ENCODE results near the gene LBR.
A peak's percentile ranks its signal among the peaks of the same experiment; 100 is the strongest.

Gene LBR

DNA sequence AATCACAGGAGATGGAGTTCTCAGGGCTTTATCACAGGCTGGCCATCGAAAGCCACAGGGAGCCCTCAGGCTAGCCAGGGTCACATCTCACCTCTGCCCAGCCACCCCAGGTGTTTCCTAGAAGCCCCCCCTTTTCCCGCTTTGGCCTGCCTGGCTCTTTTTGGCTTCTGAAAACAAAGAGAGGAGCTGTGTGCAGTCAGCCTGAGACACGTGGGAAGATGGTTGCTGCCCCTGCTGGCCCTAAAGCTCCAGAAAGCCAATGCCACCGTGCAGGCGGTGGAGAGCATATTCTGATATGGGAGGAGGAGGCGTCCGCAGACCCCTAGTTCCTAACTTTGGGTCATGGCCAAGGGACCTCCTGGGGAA, 18.7 kb upstream of the LBR start:
- DNase-seq (ENCODE audit: low spot score) (no peak), FAIRE-seq (no peak)

DNA sequence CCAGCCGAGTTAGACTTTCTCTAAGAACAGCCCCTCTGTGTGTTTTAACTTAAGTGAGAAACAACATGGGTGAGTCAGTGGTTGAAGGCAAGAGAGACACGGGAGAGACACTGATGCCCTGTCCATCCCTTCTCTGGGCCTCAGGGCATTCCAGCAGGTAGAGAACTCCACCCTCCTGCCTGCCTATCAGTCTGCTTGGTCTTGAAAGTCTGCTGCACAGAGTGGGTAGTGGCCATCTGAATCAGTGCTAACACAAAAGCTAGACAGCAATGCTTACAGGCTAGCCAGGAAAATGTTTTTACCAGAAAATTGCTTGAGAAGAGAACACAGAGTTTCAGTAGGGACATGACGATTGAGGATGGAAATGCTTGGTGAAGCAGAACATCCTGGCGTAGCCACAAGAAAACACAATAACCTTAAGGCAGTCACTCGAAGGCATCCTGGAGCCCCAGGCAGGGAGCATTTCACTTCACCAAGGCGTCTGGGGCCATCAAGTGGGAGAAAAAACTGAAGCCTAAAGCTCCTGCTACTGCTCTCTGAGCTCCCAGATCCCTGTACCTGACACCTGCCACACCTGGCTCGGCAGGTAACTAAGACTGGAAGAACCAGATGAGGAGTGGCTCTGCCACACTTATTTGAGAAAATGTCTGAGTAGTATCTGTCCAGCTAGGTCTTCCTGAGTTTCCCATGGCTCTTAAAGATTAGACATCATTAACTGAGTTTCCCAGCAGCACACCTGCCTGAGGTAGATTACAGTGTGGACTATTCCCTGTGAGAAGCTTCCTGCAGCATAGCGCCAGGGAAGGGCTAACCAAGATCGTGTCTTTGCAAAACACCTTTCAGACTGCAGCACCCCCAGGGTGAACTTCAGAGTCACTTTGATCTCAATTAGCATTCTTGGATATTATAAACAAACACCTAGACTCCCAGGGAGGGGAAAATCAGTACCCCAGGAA, 18.1 kb upstream of the LBR start:
- peak; percentile 73 for FAIRE-seq
- peak; percentile 81 for DNase-seq (ENCODE audit: low spot score)

DNA sequence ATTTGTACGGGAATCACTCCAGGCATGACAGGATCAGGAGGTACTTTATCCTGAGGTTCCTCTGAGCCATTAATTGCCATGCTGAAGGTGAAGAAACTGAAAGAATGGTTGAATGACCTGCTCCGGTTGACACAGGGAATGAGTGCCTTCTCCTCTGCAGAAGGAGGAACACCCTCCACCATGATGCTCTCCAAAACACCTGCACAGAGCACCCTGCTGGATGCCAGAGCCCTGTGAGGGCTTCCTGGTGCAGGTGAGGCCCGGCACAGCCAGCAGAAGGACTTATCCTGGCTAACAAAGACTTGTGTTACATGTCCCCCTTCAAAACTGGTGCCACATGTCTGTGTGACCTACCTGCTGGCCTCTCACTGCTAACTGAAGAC, 14.3 kb upstream of the LBR start:
- DNase-seq (ENCODE audit: low spot score) (no peak), FAIRE-seq (no peak)

DNA sequence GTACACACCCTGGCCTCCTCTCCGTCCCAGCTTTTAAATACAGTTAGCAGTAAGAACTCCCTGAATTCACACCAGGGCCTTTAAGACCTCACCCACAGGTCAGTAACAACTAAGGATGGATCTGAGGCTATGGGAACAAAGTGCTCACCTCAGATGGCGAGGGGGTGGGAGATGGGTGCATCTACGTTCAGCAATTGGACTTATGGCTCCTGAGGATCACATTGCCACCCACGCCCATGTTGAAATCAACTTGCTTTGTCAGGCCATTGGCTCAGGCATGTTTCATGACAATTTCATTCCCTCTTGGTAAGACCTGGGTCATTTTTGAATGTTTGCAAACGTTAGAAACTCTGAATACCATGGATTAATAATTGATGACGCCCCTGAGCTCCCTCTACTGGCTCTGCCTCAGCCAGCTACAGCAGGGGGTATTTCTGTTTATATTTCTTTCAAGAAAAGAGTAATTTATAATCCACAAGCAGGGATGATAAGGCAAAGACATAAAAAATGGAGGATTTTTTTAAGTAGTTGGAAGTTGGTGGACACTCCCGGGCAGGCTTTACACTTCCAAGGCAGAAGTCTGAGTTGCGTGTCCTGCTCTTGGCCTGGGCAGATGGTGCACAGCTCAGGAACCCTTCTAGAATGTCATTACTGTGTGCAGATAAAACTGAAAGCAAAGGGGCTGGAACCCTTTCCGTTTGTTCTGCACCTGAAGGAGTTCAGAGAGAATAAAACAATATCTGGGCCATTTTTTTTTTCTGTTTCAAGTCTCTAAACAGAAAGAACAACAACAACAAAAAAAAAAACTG, 13.7 kb upstream of the LBR start:
- FAIRE-seq (peak; percentile 46), DNase-seq (ENCODE audit: low spot score) (no peak)

DNA sequence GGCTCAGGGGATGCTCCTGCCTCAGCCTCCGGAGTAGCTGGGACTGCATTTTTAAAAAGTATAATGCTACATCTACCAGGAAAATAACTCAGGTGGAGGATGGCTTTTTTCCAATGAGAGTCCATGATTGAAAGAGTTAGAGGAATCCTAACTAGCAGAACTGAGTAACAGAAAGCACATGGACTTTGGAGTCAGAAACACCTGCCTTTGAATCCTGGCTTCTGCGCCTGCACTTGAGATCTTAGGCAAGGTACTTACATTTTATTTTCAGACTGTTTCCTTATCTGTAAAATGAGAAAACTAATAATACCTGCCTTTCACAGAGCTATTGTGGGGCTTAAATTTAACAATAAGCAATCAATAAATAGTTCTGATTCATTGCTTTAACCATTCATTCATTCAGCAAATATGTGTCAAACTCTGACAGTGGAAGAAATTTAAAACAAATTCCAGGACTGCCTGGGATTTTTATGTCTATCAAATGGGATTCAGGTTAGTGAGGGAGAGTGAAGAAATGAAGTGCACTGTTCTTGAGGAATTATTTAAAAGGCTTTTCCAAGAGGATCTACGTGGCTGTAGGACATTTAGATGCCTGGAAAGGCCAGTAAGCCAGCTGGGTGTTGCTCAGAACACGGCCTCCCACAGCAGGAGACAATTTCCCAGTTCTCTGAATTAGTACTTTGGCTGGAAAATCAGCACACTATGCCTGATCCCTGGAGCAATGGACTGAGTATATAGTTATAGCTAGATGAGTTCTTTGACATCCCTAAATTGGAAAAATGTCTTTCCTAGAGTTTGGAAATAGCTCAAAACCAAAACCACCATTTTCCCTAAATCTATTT, 12.8 kb upstream of the LBR start:
- no peak for DNase-seq (ENCODE audit: low spot score)
- FAIRE-seq: no peak

DNA sequence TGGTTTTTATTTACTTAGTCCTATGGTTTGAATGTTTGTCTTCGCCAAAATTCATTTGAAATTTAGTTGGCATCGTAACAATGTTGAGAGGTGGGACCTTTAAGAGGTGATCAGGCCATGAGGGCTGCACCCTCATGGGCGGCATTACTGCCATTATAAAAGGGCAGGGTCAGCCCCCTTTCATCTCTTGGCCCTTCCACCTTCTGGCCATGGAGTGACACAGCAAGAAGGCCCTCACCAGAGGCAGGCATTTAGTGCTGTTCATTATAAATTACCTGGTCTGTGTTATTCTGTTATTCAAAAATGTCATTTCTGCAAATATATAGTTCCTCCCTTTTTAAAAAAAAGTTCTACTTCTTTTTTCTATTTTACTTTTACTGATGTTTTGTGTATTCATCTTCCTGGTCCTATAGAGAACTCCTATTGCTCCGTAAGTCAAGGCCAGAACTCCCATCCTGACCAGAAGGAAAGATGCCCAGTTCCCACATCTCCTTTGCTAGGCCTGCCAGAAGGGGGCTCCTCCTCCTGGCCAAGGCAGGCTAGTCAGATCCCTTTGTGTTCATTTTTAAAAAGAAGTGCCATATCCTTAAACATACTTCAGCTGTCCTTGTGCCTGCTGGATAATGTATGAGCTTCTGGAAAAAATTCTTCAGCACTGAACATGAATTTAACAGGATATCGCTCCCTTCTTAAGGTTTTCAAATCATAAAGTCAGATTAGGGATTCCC, 10.0 kb upstream of the LBR start:
- FAIRE-seq: no peak
- DNase-seq (ENCODE audit: low spot score): no peak

DNA sequence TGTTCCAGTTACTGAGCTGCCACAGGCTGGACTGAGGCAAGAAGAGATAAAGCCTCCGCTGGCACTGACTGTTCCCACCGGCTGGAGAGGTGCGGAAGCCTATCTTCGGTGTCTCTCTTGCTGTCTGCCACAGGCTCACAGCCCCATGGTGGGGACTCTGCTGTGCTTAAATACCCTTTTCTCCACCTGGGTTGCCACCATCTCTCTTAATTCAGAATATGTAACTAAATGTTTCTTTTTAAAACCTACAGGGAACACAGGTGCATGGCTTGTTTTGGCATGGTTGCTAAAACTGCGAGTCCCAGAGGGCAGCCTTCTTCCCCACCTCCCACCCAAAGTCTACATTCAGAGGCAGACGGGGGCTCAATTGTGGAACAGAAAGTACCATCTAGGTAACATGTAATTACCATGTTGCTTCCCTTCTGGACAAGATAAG, 8.1 kb upstream of the LBR start:
- DNase-seq (ENCODE audit: low spot score): no peak
- no peak for FAIRE-seq

DNA sequence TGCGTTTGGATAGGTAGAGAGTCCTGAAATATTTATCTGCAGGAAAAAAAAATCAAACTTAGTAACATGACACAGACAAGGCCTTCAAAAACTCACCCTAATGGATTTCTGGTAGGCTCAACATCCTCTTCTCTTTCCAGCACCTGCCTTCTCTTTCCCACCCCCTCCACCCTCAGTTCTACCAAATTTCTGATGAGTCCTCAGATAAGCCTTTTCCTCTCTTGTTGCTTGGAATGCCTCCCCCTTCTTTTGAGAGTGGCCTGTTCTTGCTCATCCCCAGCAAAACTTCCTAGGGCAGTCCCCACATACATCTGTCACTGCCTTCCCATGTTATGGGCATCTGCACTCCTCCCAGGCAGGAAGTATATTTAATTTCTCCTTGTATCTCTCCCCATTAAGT, 7.6 kb upstream of the LBR start:
- FAIRE-seq: no peak
- DNase-seq (ENCODE audit: low spot score): no peak

DNA sequence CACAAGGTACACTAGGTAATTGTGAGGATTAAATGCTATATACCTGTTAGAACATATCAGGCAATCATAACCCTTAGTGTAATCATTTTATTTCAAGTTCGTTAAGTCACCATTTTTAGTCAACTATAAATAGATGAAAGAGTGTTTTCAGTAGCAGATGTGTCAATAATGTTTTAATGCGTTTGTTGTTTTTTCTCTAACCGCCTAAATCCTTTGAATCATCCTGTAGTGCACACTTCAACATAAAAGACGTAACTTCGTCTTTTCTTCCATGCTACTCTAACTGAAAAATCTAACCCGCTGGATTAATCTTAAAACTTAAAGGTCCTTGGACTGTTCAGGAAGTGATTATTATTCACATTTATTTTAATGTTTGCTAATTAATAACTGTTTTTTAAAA, 7.2 kb upstream of the LBR start:
- DNase-seq (ENCODE audit: low spot score): no peak
- FAIRE-seq: no peak

DNA sequence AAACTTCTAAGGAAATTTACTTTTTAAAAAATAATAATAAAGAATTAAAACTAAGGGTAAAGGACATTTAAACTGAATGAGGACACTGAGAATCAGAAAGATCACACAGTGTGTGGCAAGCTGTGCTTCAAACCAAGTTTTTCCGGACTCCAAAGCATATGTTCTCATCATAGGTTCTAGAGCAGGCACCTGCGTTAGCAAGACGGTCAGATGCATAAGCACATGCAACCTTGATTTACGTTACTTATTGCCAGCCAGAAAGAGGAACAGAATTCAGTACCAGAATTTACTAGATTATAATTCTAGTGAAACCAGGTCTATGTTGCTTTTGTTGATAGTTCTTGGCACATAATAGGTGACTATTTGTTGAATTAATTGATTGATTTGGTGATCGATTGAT, 6.2 kb upstream of the LBR start:
- FAIRE-seq (no peak), DNase-seq (ENCODE audit: low spot score) (no peak)

DNA sequence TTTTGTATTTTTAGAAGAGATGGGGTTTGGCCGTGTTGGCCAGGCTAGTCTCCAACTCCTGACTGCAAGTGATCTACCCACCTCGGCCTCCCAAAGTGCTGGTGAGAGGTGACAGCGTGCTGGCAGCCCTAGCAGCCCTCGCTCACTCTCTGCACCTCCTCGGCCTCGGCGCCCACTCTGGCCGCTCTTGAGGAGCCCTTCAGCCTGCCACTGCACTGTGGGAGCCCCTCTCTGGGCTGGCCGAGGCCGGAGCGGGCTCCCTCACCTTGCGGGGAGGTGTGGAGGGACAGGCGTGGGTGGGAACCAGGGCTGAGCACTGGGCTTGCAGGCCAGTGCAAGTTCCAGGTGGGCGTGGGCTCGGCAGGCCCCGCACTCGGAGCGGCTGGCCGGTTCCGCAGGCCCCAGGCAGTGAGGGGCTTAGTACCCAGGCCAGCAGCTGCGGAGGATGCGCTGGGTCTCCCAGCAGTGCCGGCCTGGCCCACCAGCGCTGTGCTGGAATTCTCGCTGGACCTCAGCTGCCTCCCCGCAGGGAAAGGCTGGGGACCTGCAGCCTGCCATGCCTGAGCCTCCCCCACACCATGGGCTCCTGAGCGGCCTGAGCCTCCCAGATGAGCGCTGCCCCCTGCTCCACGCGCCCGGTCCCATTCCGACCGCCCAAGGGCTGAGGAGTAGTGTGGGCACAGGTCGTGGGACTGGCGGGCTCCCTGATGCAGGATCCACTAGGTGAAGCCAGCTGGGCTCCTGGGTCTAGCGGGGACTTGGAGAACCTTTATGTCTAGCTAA, 3.4 kb upstream of the LBR start:
- FAIRE-seq: no peak

DNA sequence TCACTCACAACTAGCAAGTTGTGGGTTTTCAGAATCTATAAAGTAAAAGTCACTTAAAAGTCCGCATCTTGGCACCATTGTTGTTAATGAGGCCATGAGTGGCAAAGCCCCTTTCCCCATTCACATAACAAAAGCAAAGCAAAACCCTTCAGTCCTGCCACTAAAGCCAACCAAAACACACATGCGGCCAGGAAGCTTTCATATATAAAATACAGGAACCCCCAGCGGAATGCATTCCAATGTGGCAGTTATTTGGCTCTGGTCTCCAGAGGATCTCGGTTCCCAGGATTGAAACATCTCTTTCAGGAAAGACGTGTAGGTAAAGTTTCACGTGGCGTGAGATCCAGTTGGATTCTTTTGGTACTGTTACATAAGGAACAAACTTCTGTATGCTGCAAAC, 2.5 kb upstream of the LBR start:
- no peak for FAIRE-seq
- no peak for DNase-seq (ENCODE audit: low spot score)

More for the DNA sequence above, 3.4 kb upstream of the LBR start:
- DNase-seq (ENCODE audit: low spot score): no peak

DNA sequence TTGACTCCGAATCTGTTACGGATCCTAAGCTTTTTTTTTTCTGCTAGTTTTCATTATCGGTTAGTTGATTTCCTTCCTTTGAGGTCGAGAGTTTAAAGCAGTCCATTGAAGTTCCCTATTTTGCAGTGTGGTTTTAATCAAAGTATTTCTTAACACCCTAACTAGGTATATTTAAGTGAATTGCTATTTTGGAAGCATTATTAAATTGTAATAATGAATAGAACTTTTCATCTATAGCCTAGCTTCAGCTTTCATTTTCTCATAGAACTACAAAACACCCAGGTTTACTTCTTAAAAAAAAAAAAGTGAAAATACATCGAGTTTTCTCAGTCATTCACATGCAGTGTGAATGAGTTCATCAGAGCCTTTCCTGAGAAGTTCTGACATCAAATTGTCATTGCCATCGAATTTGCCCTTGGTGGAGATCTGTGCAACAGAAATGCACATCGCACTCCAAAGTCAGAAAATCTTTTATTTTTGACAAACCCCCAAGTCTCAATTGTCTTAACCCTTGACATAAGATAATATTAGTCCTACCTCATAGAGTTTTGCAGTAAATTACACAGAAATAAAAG, 1.1 kb upstream of the LBR start:
- DNase-seq (ENCODE audit: low spot score) (no peak), FAIRE-seq (peak; percentile 56)

DNA sequence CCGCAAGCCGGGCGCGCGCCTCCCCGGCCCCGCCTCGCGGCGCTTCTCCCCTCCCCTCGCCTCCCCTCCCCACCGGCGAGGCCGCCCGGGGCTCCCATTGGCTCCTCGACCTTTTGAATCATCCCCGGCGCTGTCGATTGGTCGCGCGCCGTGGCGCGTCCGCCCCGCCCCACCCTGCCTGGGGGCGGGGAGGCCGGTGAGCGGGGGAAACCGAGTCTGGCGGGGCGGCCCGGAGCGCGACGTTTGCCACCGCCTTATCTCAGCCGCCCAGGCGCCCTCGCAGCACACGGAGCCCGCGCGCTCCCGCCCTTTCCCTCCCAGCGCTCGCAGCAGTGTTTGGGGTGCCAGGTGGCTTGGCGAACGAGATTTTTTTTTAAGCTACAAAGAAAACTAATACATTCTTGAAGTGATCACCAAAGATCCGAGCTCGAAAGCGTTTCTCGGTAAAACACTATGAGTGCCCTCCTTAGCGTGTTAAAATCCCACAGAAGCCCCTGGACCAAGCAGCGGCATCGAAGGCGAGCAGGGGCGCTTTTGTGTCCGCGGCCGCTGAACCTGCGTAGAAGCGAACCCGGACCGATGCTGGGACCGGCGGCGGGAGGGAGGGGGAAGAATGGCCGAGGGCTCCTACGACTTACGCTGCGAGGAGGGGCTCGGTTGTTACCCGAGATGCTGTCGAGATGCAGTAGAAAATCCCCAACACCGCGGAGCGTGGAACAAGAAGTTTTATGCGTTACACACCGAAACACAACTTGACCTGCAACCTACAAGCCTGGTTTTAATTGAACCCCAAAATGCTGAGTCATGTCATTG, 436 bp upstream of the LBR start:
- FAIRE-seq (no peak), DNase-seq (ENCODE audit: low spot score) (peak; percentile 79)

DNA sequence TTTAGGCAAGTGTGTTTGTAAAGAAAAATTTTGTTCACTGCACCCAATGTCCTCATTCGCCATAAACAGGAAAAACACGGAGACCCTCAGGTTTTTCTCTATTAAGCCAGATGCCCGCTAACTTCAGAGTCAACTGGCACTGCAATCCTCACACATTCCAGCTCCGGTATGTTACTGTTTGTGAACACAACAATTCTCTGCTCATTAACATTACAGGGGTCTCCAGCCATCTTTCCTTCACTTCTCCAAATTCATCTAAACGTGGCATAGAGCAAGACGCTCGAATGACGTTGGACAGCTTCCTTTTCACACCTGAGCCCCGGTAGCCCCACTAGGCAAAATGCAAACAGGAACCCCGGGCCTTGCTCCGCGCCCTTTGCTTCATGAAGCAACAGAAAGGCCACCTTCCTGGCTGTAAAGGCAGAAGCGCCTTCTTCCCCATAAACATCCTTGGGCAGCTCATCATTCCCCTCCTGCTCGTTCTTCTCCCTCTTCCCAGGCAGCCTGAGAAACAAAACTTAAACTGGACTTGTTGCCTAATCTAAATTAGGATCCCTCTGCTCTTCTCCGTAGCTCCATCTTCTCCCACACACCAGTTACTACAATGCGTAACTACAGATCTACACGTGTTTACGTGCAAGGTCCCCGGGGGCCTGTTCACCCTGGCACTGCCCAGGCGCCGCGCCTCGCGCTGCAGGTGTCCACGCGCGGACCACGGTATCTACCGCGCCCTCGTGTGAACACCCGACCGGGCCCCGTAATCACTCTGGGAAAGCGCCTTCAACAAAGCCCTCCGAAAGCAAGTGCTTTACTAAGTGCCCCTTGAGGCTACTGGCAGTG, 1.2 kb downstream of the LBR start:
- FAIRE-seq: no peak
- DNase-seq (ENCODE audit: low spot score): no peak

DNA sequence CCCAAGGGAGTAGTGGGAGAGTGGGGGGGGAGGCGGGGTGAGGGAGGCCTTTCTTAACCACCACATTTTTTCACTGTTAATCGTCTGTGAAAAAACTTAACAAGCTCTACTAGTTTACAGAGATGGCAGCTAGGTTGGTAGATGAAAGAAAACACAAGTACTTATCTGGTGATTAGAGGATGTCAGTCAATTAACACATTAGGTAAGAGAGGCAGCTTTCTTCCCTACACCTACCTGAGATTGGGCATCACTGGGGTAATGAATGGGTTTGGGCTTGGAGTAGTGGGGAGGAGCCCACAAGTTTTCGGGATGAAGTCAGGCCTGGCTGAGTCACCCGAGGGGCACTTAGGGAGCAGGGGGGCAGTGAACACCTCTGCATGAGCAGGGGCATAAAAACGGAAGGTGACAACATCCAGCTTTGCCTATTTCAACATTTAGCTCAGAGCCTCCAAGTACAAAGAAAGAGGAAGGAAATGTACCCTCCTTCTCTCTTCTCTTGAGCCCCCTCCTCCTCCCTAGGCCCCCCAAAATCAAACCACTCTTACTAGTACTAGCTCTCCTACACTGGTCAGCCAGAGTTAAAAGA, 2.5 kb downstream of the LBR start:
- DNase-seq (ENCODE audit: low spot score) (peak; percentile 64), FAIRE-seq (no peak)

DNA sequence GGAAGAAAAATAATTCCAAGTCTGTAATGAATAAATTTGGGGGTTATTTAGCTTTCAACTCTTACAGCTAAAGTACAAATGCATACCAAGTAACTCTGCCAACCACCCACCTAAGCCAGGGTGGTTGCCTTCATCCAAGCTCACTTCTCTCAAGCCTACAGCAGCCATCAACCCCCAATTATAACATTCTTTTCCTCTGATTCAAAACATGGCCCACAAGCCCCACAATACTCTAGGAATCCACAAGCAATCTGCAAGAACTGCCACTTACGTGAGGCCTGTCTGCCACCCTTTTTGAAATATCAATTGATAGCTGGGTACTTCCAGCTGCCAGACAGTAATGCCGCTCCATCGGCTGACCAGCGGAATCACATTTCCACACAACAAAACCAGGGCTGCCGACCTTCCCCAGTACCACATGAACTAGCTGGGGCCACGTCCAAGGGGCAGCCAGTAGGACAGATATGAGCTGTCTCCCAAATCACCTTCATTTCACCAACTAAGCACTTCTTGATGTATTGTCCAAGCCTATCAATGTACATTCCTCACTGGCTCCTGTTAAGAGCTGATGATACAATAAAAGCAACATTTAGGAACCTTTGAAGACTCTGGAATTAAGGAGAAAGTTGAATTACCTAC, 3.2 kb downstream of the LBR start:
- peak; percentile 74 for FAIRE-seq
- DNase-seq (ENCODE audit: low spot score): peak; percentile 78

Measured in RCC 7860 (cell line).